Esophagus muscularis mucosa (tissue), 4 donors: ENCODE results near the gene RTN4. TPM values are rescaled to one million over a fixed set of nuclear protein-coding genes. Genes with fewer than 3 reads are reported as not detected.

Source experiments
- DNase-seq: peaks from one replicate; pipeline ENCODE4 v3.0.0-alpha.2; 2017; ENCODE audit errors: extremely low spot score
- H3K27ac ChIP-seq, 4 donors: fragments of 200-600 bp; sonication (generic); replicated peaks in 1 of 4; 1 replicate in 3 of 4; 2 replicates in 1 of 4; pipeline ENCODE4 v1.5.1; 2016 to 2019; ENCODE audit warnings: mild to moderate bottlenecking in 1 of 4
- H3K27me3 ChIP-seq, 4 donors: fragments of 200-600 bp; sonication (generic); one replicate each; pipeline versions ENCODE4 v1.5.1 to v1.6.0; 2016 to 2019
- H3K36me3 ChIP-seq, 4 donors: fragments of 200-600 bp; sonication (generic); one replicate each; pipeline ENCODE4 v1.5.1; 2016 to 2019
- H3K4me1 ChIP-seq, 4 donors: fragments of 200-600 bp; sonication (generic); one replicate each; pipeline ENCODE4 v1.5.1; 2016 to 2019
- H3K4me3 ChIP-seq, 4 donors: fragments of 200-600 bp; sonication (generic); 1 replicate in 2 of 4; 2 replicates in 2 of 4; pipeline ENCODE4 v1.5.1; 2016 to 2019; ENCODE audit warnings: mild to moderate bottlenecking in 4 of 4, moderate library complexity in 1 of 4
- H3K9me3 ChIP-seq, 4 donors: fragments of 200-600 bp; sonication (generic); 1 replicate in 3 of 4; 2 replicates in 1 of 4; pipeline ENCODE4 v1.5.1; 2016 to 2019
- EP300 ChIP-seq: sonication (generic); formaldehyde crosslinking; IDR thresholded peaks from one replicate; pipeline ENCODE4 v1.6.1; 2017; ENCODE audit warnings: antibody characterized with exemption
- POLR2A ChIP-seq: fragments of 450-650 bp; IDR thresholded peaks from one replicate; pipeline ENCODE4 v1.6.1; 2017; ENCODE audit warnings: antibody characterized with exemption, moderate library complexity, mild to moderate bottlenecking, low read depth
- POLR2AphosphoS5 ChIP-seq, 2 donors: sonication (generic); formaldehyde crosslinking; IDR thresholded peaks; one replicate each; pipeline ENCODE4 v1.6.1; 2017; ENCODE audit warnings: antibody characterized with exemption in 2 of 2
- WGBS: methylation state at CpG from one replicate; pipeline ENCODE4 v1.1.5; 2018; 5-methylcytosine and 5-hydroxymethylcytosine counted together
- intact Hi-C: fragments of 100-400 bp; cut with DNase I; formaldehyde crosslinking; loops from one replicate; pipeline ENCODE4 v1.15.1; 2023
- total RNA-seq, 4 donors: library from RNA; depleted of rRNA; stranded (reverse); fragments of >200 nt; gene quantifications; one replicate each; pipeline versions ENCODE4 v1.1.0 to v1.2.1, GENCODE V29; 2016
- TF ChIP-seq, protein P1 (sequence below), 3 experiments: fragments of 200-600 bp in 2 of 3; fragments of 450-650 bp in 1 of 3; sonication (generic) in 2 of 3; IDR thresholded peaks; one replicate each; pipeline ENCODE4 v1.5.1; 2017 to 2019; ENCODE audit warnings: antibody characterized with exemption in 3 of 3, mild to moderate bottlenecking in 2 of 3, moderate library complexity in 1 of 3

The RTN4 gene
- total RNA-seq, 4 donors from 2014 or later = 214 to 272 (median 251) TPM

- DNase-seq = no peak
- no peaks in the 10 kb centered on the region for H3K4me1 ChIP-seq
- no peaks in the 10 kb centered on the region for H3K9me3 ChIP-seq
- no peaks in the 10 kb centered on the region for H3K27me3 ChIP-seq
- TF ChIP-seq POLR2A (no peak), POLR2AphosphoS5 (IDR thresholded peaks at IDR 0.05) (no peak), EP300 (no peak)
- TF ChIP-seq, protein P1, sequence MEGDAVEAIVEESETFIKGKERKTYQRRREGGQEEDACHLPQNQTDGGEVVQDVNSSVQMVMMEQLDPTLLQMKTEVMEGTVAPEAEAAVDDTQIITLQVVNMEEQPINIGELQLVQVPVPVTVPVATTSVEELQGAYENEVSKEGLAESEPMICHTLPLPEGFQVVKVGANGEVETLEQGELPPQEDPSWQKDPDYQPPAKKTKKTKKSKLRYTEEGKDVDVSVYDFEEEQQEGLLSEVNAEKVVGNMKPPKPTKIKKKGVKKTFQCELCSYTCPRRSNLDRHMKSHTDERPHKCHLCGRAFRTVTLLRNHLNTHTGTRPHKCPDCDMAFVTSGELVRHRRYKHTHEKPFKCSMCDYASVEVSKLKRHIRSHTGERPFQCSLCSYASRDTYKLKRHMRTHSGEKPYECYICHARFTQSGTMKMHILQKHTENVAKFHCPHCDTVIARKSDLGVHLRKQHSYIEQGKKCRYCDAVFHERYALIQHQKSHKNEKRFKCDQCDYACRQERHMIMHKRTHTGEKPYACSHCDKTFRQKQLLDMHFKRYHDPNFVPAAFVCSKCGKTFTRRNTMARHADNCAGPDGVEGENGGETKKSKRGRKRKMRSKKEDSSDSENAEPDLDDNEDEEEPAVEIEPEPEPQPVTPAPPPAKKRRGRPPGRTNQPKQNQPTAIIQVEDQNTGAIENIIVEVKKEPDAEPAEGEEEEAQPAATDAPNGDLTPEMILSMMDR (IDR thresholded peaks at IDR 0.05) = no peak
- H3K27ac ChIP-seq = no peak overlapping the region
- H3K4me3 ChIP-seq = no peak overlapping the region
- no peaks in the 10 kb centered on the region for H3K36me3 ChIP-seq
- intact Hi-C loops = no loop called here
- WGBS = 88% methylated on average over 5 of the region's 5 CpGs
These were observed 35.1 kb upstream of the RTN4 start for GRCh38 chr2:55085113-55086040.

DNA sequence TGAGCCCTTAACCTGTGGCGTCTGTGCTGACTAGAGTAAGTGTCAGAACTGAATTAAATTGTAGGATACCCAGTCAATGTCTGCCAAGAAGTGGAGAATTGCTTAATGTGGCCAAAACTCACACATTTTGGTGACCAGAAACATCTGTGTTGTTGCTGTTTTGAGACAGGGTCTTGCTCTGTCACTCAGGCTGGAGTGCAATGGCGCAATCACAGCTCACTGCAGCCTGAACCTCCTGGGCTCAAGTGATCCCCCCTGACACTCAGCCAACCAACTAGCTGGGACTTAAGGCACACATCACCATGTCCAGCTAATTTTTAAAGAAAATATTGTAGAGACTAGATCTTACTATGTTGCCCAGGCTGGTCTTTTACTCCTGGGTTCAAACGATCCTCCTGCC, 34.4 kb upstream of the RTN4 start:
- Histone ChIP-seq H3K4me3 (no peak overlapping the region), H3K36me3 (no peaks in the 10 kb centered on the region), H3K9me3 (no peaks in the 10 kb centered on the region), H3K27me3 (no peaks in the 10 kb centered on the region), H3K4me1 (no peaks in the 10 kb centered on the region), H3K27ac (no peak overlapping the region)
- TF ChIP-seq POLR2A (no peak), POLR2AphosphoS5 (IDR thresholded peaks at IDR 0.05) (no peak), EP300 (no peak)
- TF ChIP-seq, protein P1 (IDR thresholded peaks at IDR 0.05) = no peak
- intact Hi-C loops = no loop called here
- no peak for DNase-seq
- WGBS = 89% methylated on average over 3 of the region's 3 CpGs

DNA sequence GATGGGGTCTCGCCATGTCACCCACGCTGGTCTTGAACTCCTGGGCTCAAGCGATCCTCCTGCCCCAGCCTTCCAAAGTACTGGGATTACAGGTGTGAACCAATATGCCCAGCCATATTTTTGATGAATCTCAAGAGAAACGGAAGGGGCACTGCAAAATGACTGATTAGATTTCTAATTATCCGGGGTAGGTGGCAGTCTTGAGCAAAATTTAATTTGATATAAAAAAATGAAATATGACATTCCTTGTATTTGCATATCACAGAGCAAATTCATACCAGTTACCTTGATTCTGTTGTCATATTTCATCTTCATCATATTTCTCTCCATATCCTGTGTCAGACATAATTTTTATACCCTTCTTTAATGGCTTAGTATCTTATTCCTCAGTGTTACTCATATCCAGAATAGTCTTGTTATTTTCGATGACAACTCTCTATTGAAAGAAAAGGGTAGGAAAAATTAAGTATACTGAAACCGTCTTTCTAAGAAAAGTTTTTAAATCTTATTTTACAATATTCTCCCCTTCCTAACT, 30.0 kb upstream of the RTN4 start:
- no peaks in the 10 kb centered on the region for H3K36me3 ChIP-seq
- WGBS = 94% methylated on average over 7 of the region's 7 CpGs
- H3K27ac ChIP-seq = no peak overlapping the region
- DNase-seq = no peak
- intact Hi-C loops = no loop called here
- H3K27me3 ChIP-seq = no peaks in the 10 kb centered on the region
- H3K4me3 ChIP-seq = no peak overlapping the region
- no peaks in the 10 kb centered on the region for H3K9me3 ChIP-seq
- TF ChIP-seq, protein P1 (IDR thresholded peaks at IDR 0.05) = no peak
- no peak for TF ChIP-seq POLR2AphosphoS5 (IDR thresholded peaks at IDR 0.05)
- H3K4me1 ChIP-seq = no peaks in the 10 kb centered on the region

- Histone ChIP-seq H3K4me3 (no peak overlapping the region), H3K4me1 (no peaks in the 10 kb centered on the region), H3K36me3 (no peaks in the 10 kb centered on the region), H3K27ac (no peak overlapping the region), H3K27me3 (no peaks in the 10 kb centered on the region), H3K9me3 (no peaks in the 10 kb centered on the region)
- intact Hi-C loops = no loop called here
- 76% methylated on average over 2 of the region's 2 CpGs for WGBS
- TF ChIP-seq, protein P1 (IDR thresholded peaks at IDR 0.05) = no peak
- no peak for TF ChIP-seq POLR2AphosphoS5 (IDR thresholded peaks at IDR 0.05)
- TF ChIP-seq EP300 = no peak
- TF ChIP-seq POLR2A = no peak
- DNase-seq = no peak
These were observed 28.7 kb upstream of the RTN4 start for GRCh38 chr2:55078956-55079355.
